BLaER1 treated with 17β-estradiol and CSF1 and Interleukin-3, amounts not matched to agents 10 nM and 100 nM (cell line): ENCODE results near the gene GPRC5A.
A peak's percentile ranks its signal among the peaks of the same experiment; 100 is the strongest.
"Not testable (repeated sequence)": the region's sequence is repeated elsewhere in the genome, so short reads cannot be mapped to it uniquely, and the experiment has no call there.

Source experiments
- H3K27ac ChIP-seq, 11 experiments: shearing (Covaris generic); formaldehyde crosslinking; 2 replicates each; pipeline ENCODE4 v1.8.1; 2022
- H3K27me3 ChIP-seq, 11 experiments: shearing (Covaris generic); formaldehyde crosslinking; 2 replicates each; pipeline ENCODE4 v1.8.1; 2022
- H3K36me3 ChIP-seq, 11 experiments: shearing (Covaris generic); formaldehyde crosslinking; 2 replicates each; pipeline ENCODE4 v1.8.1; 2022
- H3K4me1 ChIP-seq, 10 experiments: shearing (Covaris generic); formaldehyde crosslinking; 2 replicates each; pipeline ENCODE4 v1.8.1; 2022
- H3K4me2 ChIP-seq, 11 experiments: shearing (Covaris generic); formaldehyde crosslinking; 2 replicates each; pipeline ENCODE4 v1.8.1; 2022
- H3K4me3 ChIP-seq, 10 experiments: shearing (Covaris generic); formaldehyde crosslinking; 2 replicates each; pipeline ENCODE4 v1.8.1; 2022
- H3K9ac ChIP-seq, 11 experiments: shearing (Covaris generic); formaldehyde crosslinking; 2 replicates each; pipeline ENCODE4 v1.8.1; 2022
- H3K9me3 ChIP-seq, 11 experiments: shearing (Covaris generic); formaldehyde crosslinking; replicated peaks in 1 of 11; 2 replicates each; pipeline ENCODE4 v1.8.1; 2022
- H4K20me1 ChIP-seq, 11 experiments: shearing (Covaris generic); formaldehyde crosslinking; 2 replicates each; pipeline ENCODE4 v1.8.1; 2022
- Cebpa-rat ChIP-seq, 11 experiments: shearing (Covaris generic); IDR thresholded peaks; 2 replicates each; pipeline ENCODE4 v1.8.1; 2022

The GPRC5A gene

GRCh38 chr12:12891080-12891880 lies at the start of gene GPRC5A:
Gene GPRC5A, plus strand, starts transcription at chr12:12891562. Its CDS starts 16,688 bp downstream, at chr12:12908250.
- H4K20me1 ChIP-seq: peaks cover 0 to 5% (median 0%) of the 10 kb centered on the region in 11 experiments; a peak in 2 of 22 replicates
- peaks cover 6 to 14% (median 11%) of the 10 kb centered on the region in 10 experiments; a peak in 18 of 20 replicates for H3K4me1 ChIP-seq
- no peaks in the 10 kb centered on the region for H3K36me3 ChIP-seq
- no peak for TF ChIP-seq Cebpa-rat (IDR thresholded peaks at IDR 0.05)
- H3K4me3 ChIP-seq: peak within 1 kb of the TSS; percentile 47 to 69 (median 54)
- H3K9ac ChIP-seq: peak within 1 kb of the TSS in 9 of 11 experiments; percentile 6 to 48 (median 38); a peak in 12 of 22 replicates
- peak within 1 kb of the TSS; percentile 78 to 99 (median 93) for H3K4me2 ChIP-seq
- H3K27ac ChIP-seq: no peak within 1 kb of the TSS
- 0 out of 22 replicates have a peak, but pooled peaks cover 0 to 3% (median 0%) of the 10 kb centered on the region in 11 experiments for H3K9me3 ChIP-seq
- H3K27me3 ChIP-seq: peaks cover 35 to 52% (median 41%) of the 10 kb centered on the region in 11 experiments

GRCh38 chr12:12845794-12846243 lies 45.5 kb upstream of the GPRC5A start:
- H3K27me3 ChIP-seq: no peaks in the 10 kb centered on the region
- no peak overlapping the region for H3K4me2 ChIP-seq
- no peak overlapping the region for H3K27ac ChIP-seq
- peaks cover 0 to 30% (median 7%) of the 10 kb centered on the region in 11 experiments; a peak in 11 of 22 replicates for H3K36me3 ChIP-seq
- no peak overlapping the region for H3K4me3 ChIP-seq
- no peak for TF ChIP-seq Cebpa-rat (IDR thresholded peaks at IDR 0.05)
- peaks cover 4 to 13% (median 8%) of the 10 kb centered on the region in 11 experiments for H3K9me3 ChIP-seq
- no peaks in the 10 kb centered on the region for H3K4me1 ChIP-seq
- H3K9ac ChIP-seq: no peak overlapping the region
- no peaks in the 10 kb centered on the region for H4K20me1 ChIP-seq

GRCh38 chr12:12846780-12847179 lies 44.6 kb upstream of the GPRC5A start:
- not testable (repeated sequence) for H3K4me3 ChIP-seq, H3K27me3 ChIP-seq, H3K9ac ChIP-seq, H3K27ac ChIP-seq, H3K4me2 ChIP-seq, H3K4me1 ChIP-seq, H4K20me1 ChIP-seq
- peaks cover 12 to 23% (median 16%) of the 10 kb centered on the region in 11 experiments for H3K9me3 ChIP-seq
- H3K36me3 ChIP-seq: peaks cover 0 to 31% (median 15%) of the 10 kb centered on the region in 11 experiments; a peak in 12 of 22 replicates

- Histone ChIP-seq H3K9me3 (peaks cover 12 to 23% (median 16%) of the 10 kb centered on the region in 11 experiments), H3K9ac (no peak overlapping the region), H3K36me3 (peaks cover 0 to 24% (median 11%) of the 10 kb centered on the region in 11 experiments; a peak in 13 of 22 replicates), H3K4me1 (no peaks in the 10 kb centered on the region), H3K27ac (no peak overlapping the region), H4K20me1 (no peaks in the 10 kb centered on the region), H3K4me3 (no peak overlapping the region), H3K4me2 (no peak overlapping the region), H3K27me3 (no peaks in the 10 kb centered on the region)
- TF ChIP-seq Cebpa-rat (IDR thresholded peaks at IDR 0.05): no peak
Measured at GRCh38 chr12:12853435-12853834, 37.9 kb upstream of the GPRC5A start.

- Histone ChIP-seq H3K4me3 (no peak overlapping the region), H3K4me2 (no peak overlapping the region), H3K27me3 (no peaks in the 10 kb centered on the region), H3K9ac (no peak overlapping the region), H4K20me1 (no peaks in the 10 kb centered on the region), H3K4me1 (no peaks in the 10 kb centered on the region), H3K27ac (no peak overlapping the region), H3K36me3 (peaks cover 0 to 32% (median 10%) of the 10 kb centered on the region in 11 experiments; a peak in 7 of 22 replicates), H3K9me3 (peaks cover 0 to 6% (median 0%) of the 10 kb centered on the region in 11 experiments; a peak in 4 of 22 replicates)
- no peak for TF ChIP-seq Cebpa-rat (IDR thresholded peaks at IDR 0.05)
Measured at GRCh38 chr12:12859690-12860089, 31.7 kb upstream of the GPRC5A start.

- no peak for TF ChIP-seq Cebpa-rat (IDR thresholded peaks at IDR 0.05)
- Histone ChIP-seq H3K36me3 (peaks cover 0 to 32% (median 11%) of the 10 kb centered on the region in 11 experiments; a peak in 7 of 22 replicates), H3K4me1 (no peaks in the 10 kb centered on the region), H3K4me3 (no peak overlapping the region), H4K20me1 (no peaks in the 10 kb centered on the region), H3K9ac (no peak overlapping the region), H3K4me2 (no peak overlapping the region), H3K9me3 (peaks cover 0 to 6% (median 0%) of the 10 kb centered on the region in 11 experiments; a peak in 3 of 22 replicates), H3K27me3 (no peaks in the 10 kb centered on the region), H3K27ac (no peak overlapping the region)
Measured at GRCh38 chr12:12864243-12864642, 27.1 kb upstream of the GPRC5A start.

GRCh38 chr12:12868477-12869235 lies 22.7 kb upstream of the GPRC5A start:
- H3K4me1 ChIP-seq: peaks cover 0 to 11% (median 6%) of the 10 kb centered on the region in 10 experiments; a peak in 8 of 20 replicates
- H3K4me2 ChIP-seq: no peak overlapping the region
- no peak overlapping the region for H3K4me3 ChIP-seq
- H3K27ac ChIP-seq: no peak overlapping the region
- no peak overlapping the region for H3K9ac ChIP-seq
- peaks cover 0 to 6% (median 0%) of the 10 kb centered on the region in 11 experiments; a peak in 3 of 22 replicates for H3K9me3 ChIP-seq
- TF ChIP-seq Cebpa-rat (IDR thresholded peaks at IDR 0.05): no peak
- H3K36me3 ChIP-seq: peaks cover 0 to 9% (median 5%) of the 10 kb centered on the region in 11 experiments; a peak in 4 of 22 replicates
- no peaks in the 10 kb centered on the region for H3K27me3 ChIP-seq
- H4K20me1 ChIP-seq: no peaks in the 10 kb centered on the region

GRCh38 chr12:12870465-12870864 lies 20.9 kb upstream of the GPRC5A start:
- no peak for TF ChIP-seq Cebpa-rat (IDR thresholded peaks at IDR 0.05)
- no peak overlapping the region for H3K9ac ChIP-seq
- H3K4me3 ChIP-seq: no peak overlapping the region
- H3K4me2 ChIP-seq: no peak overlapping the region
- peaks cover 0 to 24% (median 13%) of the 10 kb centered on the region in 10 experiments; a peak in 12 of 20 replicates for H3K4me1 ChIP-seq
- H3K27me3 ChIP-seq: no peaks in the 10 kb centered on the region
- H3K9me3 ChIP-seq: no peaks in the 10 kb centered on the region
- no peaks in the 10 kb centered on the region for H4K20me1 ChIP-seq
- H3K27ac ChIP-seq: no peak overlapping the region
- H3K36me3 ChIP-seq: peaks cover 0 to 9% (median 0%) of the 10 kb centered on the region in 11 experiments; a peak in 1 of 22 replicates
